ENCODE measurements around the gene PTPN7.
A peak's percentile ranks its signal among the peaks of the same experiment; 100 is the strongest.

The PTPN7 gene

GRCh38 chr1:202110977-202111376 is 49.4 kb downstream of the PTPN7 start:
- H3K9me3 ChIP-seq (ENCODE audit: severe bottlenecking) = no peaks in the 10 kb centered on the region
- DNase-seq (ENCODE audit: low spot score) (no peak), ATAC-seq (ENCODE audit: low read depth) (no peak)
- no peaks in the 10 kb centered on the region for H3K27me3 ChIP-seq (ENCODE audit: insufficient read depth, poor library complexity, severe bottlenecking)
- no peak overlapping the region for H3K4me3 ChIP-seq (ENCODE audit: severe bottlenecking)
- no peak for TF ChIP-seq CTCF (IDR thresholded peaks at IDR 0.05; ENCODE audit: poor library complexity, severe bottlenecking)
- H3K36me3 ChIP-seq (ENCODE audit: low read depth) = no peaks in the 10 kb centered on the region
- H3K27ac ChIP-seq (ENCODE audit: poor library complexity, severe bottlenecking) = no peak overlapping the region
- H3K4me1 ChIP-seq (ENCODE audit: insufficient read depth, poor library complexity, severe bottlenecking) = peaks cover 10% of the 10 kb centered on the region

GRCh38 chr1:202107801-202108731 is 52.3 kb downstream of the PTPN7 start:
- no peaks in the 10 kb centered on the region for H3K27me3 ChIP-seq (ENCODE audit: insufficient read depth, poor library complexity, severe bottlenecking)
- no peaks in the 10 kb centered on the region for H3K36me3 ChIP-seq (ENCODE audit: low read depth)
- ATAC-seq (ENCODE audit: low read depth) = no peak
- TF ChIP-seq CTCF (IDR thresholded peaks at IDR 0.05; ENCODE audit: poor library complexity, severe bottlenecking) = no peak
- H3K4me1 ChIP-seq (ENCODE audit: insufficient read depth, poor library complexity, severe bottlenecking) = peaks cover 11% of the 10 kb centered on the region
- H3K4me3 ChIP-seq (ENCODE audit: severe bottlenecking) = no peak overlapping the region
- no peaks in the 10 kb centered on the region for H3K9me3 ChIP-seq (ENCODE audit: severe bottlenecking)
- H3K27ac ChIP-seq (ENCODE audit: poor library complexity, severe bottlenecking) = no peak overlapping the region
- no peak for DNase-seq (ENCODE audit: low spot score)

GRCh38 chr1:202107321-202107761 is 53.1 kb downstream of the PTPN7 start:
- ATAC-seq (ENCODE audit: low read depth) (no peak), DNase-seq (ENCODE audit: low spot score) (no peak)
- H3K4me3 ChIP-seq (ENCODE audit: severe bottlenecking) = no peak overlapping the region
- no peaks in the 10 kb centered on the region for H3K36me3 ChIP-seq (ENCODE audit: low read depth)
- TF ChIP-seq CTCF (IDR thresholded peaks at IDR 0.05; ENCODE audit: poor library complexity, severe bottlenecking) = no peak
- no peaks in the 10 kb centered on the region for H3K27me3 ChIP-seq (ENCODE audit: insufficient read depth, poor library complexity, severe bottlenecking)
- H3K27ac ChIP-seq (ENCODE audit: poor library complexity, severe bottlenecking) = no peak overlapping the region
- peaks cover 7% of the 10 kb centered on the region for H3K4me1 ChIP-seq (ENCODE audit: insufficient read depth, poor library complexity, severe bottlenecking)
- no peaks in the 10 kb centered on the region for H3K9me3 ChIP-seq (ENCODE audit: severe bottlenecking)

GRCh38 chr1:202106340-202107254 is 53.8 kb downstream of the PTPN7 start:
- Histone ChIP-seq H3K9me3 (ENCODE audit: severe bottlenecking) (no peaks in the 10 kb centered on the region), H3K4me1 (ENCODE audit: insufficient read depth, poor library complexity, severe bottlenecking) (peaks cover 7% of the 10 kb centered on the region), H3K27me3 (ENCODE audit: insufficient read depth, poor library complexity, severe bottlenecking) (no peaks in the 10 kb centered on the region), H3K36me3 (ENCODE audit: low read depth) (no peaks in the 10 kb centered on the region), H3K27ac (ENCODE audit: poor library complexity, severe bottlenecking) (no peak overlapping the region), H3K4me3 (ENCODE audit: severe bottlenecking) (no peak overlapping the region)
- ATAC-seq (ENCODE audit: low read depth) = peak; percentile 26; the same call in 2 of the 3 replicates
- no peak for TF ChIP-seq CTCF (IDR thresholded peaks at IDR 0.05; ENCODE audit: poor library complexity, severe bottlenecking)
- DNase-seq (ENCODE audit: low spot score) = no peak
